SKM-1 (cell line): ENCODE data around the gene FMNL2.

Experiments used
- DNase-seq: peaks from one replicate; lab custom pipeline; 2025; ENCODE audit not compliant: unreplicated experiment; lab: John Stamatoyannopoulos, UW

Gene FMNL2

GRCh38 chr2:152693033-152693432, 358.1 kb downstream of the FMNL2 start:
- no peak for DNase-seq

GRCh38 chr2:152694161-152694661, 359.2 kb downstream of the FMNL2 start:
- DNase-seq: no peak

DNA sequence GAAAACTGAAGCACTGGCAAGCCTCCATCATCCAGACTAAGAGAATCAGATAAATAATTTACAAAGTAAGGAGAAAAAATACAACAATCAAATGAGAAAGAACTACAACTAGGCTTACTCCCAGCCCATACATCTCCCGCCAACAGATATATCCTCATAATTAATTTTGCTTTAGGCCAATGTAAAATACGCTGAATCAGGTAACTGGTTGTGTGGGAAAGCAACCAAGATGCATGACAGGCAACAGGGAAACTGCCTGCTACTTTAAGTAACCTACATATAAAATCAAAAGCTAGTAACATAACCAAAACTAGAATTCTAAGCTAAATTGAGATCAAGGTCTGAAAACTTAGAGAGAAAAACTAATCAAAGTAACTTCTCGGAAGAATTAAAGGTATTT, 360.8 kb downstream of the FMNL2 start:
- DNase-seq: no peak

- DNase-seq: no peak
These were observed 361.5 kb downstream of the FMNL2 start for GRCh38 chr2:152696476-152696875.
